Inflammatory macrophage (primary cell): ENCODE results near the gene GIGYF1.
A peak's percentile ranks its signal among the peaks of the same experiment; 100 is the strongest.
"Not testable (repeated sequence)": the region's sequence is repeated elsewhere in the genome, so short reads cannot be mapped to it uniquely, and the experiment has no call there.

Experiments
- DNase-seq, 2 donors: peaks; one replicate each; pipeline ENCODE4 v3.0.0-alpha.2; 2020 to 2022
- total RNA-seq, 18 experiments: gene quantifications; one replicate each; lab custom pipeline; 2026; ENCODE audit warnings: mixed read lengths in 6 of 18, inconsistent platforms in 2 of 18; lab: John Stamatoyannopoulos, UW

The GIGYF1 gene
- total RNA-seq = 11.5 to 61.8 (median 32.5) reads per million in 18 experiments

GRCh38 chr7:100694098-100694745, at the start of gene GIGYF1:
GIGYF1 (minus strand) TSS chr7:100694250; CDS start chr7:100688238, 6,012 bp downstream.
- DNase-seq = peak; percentile 42 to 71

DNA sequence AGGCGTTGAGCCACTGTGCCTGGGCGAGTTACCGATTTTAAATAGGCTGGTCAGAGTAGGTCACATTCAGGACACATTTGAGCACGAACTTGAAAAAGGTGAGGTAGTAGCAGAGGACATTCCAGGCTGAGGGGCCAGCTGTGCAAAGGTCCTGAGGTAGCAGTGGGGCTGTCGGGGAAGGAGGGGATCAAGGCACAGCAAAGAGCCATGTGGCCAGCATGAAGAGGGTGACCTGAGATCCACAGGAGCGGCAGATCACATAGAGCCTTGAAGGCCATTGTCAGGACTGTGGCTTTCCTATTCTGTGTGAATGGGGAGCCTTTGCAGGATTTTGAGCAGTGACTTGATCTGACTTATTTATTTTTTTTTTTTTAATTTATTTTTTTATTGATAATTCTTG, 45.9 kb upstream of the GIGYF1 start:
- DNase-seq = no peak

GRCh38 chr7:100736671-100737070, 42.6 kb upstream of the GIGYF1 start:
- no peak for DNase-seq

- no peak for DNase-seq
Observed at GRCh38 chr7:100735730-100736129, 41.7 kb upstream of the GIGYF1 start.

- no peak for DNase-seq
Observed at GRCh38 chr7:100731937-100732636, 38.0 kb upstream of the GIGYF1 start.

GRCh38 chr7:100730136-100730800, 36.2 kb upstream of the GIGYF1 start:
- DNase-seq = no peak

DNA sequence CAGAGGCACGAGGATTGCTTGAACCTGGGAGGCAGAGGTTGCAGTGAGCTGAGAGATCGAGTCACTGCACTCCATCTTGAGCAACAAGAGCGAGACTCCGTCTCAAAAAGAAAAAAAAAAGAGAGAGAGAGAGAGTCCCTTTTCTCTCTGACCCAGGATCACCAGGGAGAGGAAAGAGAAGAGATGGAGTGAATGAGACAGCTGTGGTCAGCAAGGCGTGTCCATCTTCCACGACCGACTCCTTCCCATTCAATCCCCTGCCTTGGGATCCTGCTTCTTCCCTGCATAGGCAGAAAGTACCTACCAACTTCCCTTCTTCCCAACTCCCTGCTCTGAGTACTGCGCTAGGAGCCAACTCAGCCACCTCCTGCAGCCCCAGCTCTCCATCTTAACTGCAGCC, 34.1 kb upstream of the GIGYF1 start:
- no peak for DNase-seq

DNA sequence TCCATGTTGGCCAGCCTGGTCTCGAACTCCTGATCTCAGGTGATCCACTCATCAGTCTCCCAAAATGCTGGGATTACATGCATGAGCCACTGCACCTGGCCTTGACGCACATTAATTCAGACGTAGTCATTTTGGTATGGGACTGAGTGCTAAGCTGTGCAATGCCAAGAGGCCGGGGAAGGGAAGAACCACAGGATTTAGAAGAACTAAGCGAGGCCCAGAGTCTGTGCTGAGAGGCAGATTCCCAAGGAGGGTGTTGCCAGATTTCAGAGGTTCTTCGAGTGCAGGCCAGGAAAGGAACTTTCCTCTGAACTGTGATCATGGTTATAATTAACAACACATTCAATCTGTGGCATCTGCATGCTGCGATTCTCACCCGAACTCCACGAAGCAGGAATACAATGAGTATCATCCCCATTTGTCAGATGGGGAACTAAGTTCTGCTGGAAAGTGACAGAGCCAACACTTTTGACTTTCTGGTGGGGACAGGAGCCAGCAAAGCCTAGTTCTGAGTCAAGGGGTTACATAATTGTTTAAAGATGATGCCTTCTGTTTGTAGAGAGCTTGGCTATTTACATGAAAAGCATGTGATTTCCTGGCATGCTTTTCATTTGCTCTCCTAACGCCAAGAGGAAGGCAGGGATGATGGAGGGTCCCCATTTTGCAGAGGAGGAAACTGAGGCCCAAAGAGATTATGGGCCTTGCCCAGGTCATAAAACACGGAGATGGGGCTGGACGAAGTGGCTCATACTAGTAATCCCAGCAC, 33.1 kb upstream of the GIGYF1 start:
- DNase-seq = no peak

- not testable (repeated sequence) for DNase-seq
Observed at GRCh38 chr7:100724364-100724763, 30.3 kb upstream of the GIGYF1 start.

- DNase-seq = no peak
Observed at GRCh38 chr7:100723732-100724275, 29.8 kb upstream of the GIGYF1 start.

- no peak for DNase-seq
Observed at GRCh38 chr7:100722480-100723212, 28.6 kb upstream of the GIGYF1 start.

DNA sequence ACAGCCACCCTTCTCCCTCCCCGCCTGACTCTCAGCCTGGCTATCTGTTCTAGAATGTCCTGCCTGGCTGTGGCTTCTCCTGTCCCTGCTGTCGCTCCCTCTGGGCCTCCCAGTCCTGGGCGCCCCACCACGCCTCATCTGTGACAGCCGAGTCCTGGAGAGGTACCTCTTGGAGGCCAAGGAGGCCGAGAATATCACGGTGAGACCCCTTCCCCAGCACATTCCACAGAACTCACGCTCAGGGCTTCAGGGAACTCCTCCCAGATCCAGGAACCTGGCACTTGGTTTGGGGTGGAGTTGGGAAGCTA, 27.4 kb upstream of the GIGYF1 start:
- DNase-seq = no peak

GRCh38 chr7:100720671-100721504, 26.8 kb upstream of the GIGYF1 start:
- DNase-seq = no peak

GRCh38 chr7:100720279-100720670, 26.2 kb upstream of the GIGYF1 start, which contains the start of gene EPO:
EPO (plus strand) TSS chr7:100720468; CDS start chr7:100720981, 513 bp downstream.
- no peak for DNase-seq

GRCh38 chr7:100719523-100720278, 25.7 kb upstream of the GIGYF1 start:
- no peak for DNase-seq

DNA sequence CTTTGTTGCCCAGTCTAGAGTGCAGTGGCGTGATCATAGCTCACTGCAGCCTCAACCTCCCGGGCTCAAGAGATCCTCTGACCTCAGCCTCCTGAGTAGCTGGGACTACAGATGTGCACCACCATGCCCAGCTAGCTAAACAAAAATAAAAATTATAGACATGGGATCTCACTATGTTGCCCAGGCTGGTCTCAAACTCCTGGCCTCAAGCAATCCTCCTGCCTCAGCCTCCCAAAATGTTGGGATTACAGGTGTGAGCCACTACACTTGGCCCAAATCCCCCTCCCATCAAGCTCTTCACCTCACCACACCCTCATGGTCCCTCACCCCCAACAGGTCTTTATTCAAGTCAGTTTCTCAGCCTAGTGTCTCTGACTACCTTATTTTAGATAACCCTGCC, 23.0 kb upstream of the GIGYF1 start:
- DNase-seq = not testable (repeated sequence)

DNA sequence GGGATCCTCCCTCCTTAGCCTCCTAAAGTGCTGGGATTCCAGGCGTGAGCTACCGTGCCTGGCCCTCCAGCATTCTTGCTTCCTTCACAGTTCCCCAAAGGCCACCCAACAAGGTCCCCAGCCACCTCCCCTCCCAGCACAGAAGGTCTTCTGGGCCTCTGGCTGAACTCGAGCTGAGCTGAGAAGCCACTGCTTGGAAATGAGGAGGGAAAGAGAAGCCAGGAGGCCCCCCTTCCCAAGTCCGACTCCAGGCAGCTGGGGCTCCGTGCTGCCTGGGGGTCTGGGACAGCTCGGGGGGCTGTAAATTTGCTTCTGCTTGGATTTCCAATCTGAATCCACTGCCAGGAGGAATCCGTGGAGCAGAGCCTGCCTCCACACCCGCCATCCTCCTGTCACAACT, 20.7 kb upstream of the GIGYF1 start:
- no peak for DNase-seq

GRCh38 chr7:100711369-100711768, 17.3 kb upstream of the GIGYF1 start:
- DNase-seq = no peak

DNA sequence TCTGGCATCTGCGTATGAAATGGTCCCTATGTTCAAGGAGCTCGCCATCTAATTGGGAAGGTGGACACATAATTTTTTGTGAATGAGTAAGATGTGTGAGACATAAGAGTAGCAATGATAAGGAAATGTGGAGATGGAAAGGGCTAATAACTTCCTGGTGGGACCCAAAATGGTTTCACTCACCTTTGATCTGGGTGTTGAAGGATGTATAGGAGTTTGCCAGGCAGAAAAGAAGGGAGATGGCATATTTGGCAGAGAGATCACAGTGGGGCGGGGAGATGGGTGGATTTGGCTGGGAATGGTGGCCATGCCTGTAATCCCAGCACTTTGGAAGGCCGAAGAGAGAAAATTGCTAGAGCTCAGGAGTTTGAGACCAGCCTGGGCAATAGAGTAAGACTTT, 16.4 kb upstream of the GIGYF1 start:
- DNase-seq = no peak

GRCh38 chr7:100708395-100708794, 14.3 kb upstream of the GIGYF1 start:
- no peak for DNase-seq
